ENCODE data around the gene KMT2D. TPM values are rescaled to one million over a fixed set of nuclear protein-coding genes. Genes with fewer than 3 reads are reported as not detected.

KMT2D gene
- total RNA-seq, 4 donors from 2014 or later = 36.0 to 99.0 (median 71.3) TPM

DNA sequence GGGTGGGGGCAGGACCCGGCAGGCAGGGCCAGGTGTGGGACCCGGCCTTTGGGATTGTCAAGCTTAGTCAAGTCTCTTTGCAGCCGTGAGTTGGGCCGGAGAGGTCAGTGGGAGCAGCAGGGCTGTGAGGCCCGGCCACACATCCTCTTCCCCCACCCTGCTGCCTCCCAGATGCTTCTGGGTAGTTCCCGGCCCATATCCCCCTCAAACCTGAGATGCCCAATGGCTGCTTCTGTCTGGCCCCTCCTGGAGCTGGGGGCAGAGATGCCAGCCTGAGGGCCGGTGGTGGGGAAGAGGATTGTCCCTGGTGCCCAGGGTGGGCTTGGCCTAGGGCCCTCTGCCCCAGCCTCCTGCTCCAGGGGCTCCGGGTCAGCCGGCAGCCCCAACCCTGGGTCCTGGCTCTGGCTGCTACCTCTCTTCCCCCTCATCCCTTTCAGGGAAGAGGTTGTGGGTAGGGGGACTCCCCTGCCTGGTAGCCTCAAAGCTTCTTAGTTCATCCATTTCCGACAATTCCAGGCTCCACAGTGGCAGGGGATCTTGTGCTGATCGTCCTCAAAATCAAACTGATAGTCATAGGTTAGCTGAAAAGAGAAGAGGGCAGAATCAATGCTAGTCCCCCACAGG, 39.2 kb downstream of the KMT2D start:
- H3K36me3 ChIP-seq = peaks cover 0 to 55% of the 10 kb centered on the region in 2 donors
- H3K27ac ChIP-seq = no peak overlapping the region
- H3K4me1 ChIP-seq = peaks cover 16 to 18% of the 10 kb centered on the region in 2 donors
- H3K9me3 ChIP-seq = no peaks in the 10 kb centered on the region
- H3K27me3 ChIP-seq = no peaks in the 10 kb centered on the region
- TF ChIP-seq, protein P1, sequence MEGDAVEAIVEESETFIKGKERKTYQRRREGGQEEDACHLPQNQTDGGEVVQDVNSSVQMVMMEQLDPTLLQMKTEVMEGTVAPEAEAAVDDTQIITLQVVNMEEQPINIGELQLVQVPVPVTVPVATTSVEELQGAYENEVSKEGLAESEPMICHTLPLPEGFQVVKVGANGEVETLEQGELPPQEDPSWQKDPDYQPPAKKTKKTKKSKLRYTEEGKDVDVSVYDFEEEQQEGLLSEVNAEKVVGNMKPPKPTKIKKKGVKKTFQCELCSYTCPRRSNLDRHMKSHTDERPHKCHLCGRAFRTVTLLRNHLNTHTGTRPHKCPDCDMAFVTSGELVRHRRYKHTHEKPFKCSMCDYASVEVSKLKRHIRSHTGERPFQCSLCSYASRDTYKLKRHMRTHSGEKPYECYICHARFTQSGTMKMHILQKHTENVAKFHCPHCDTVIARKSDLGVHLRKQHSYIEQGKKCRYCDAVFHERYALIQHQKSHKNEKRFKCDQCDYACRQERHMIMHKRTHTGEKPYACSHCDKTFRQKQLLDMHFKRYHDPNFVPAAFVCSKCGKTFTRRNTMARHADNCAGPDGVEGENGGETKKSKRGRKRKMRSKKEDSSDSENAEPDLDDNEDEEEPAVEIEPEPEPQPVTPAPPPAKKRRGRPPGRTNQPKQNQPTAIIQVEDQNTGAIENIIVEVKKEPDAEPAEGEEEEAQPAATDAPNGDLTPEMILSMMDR (IDR thresholded peaks at IDR 0.05 in 4 of 5, conservative IDR thresholded peaks at IDR 0.05 in 1 of 5) = no peak
- TF ChIP-seq POLR2A (IDR thresholded peaks at IDR 0.05) = no peak
- no peak overlapping the region for H3K4me3 ChIP-seq
- intact Hi-C loops (cut with DNase I; ENCODE audit: low total_unique reads) (no loop called here), in situ Hi-C loops (cut with MboI; ENCODE audit: low sequenced_read_pairs in 4 of 4) (no loop called here)
- DNase-seq (no peak), ATAC-seq (no peak)

DNA sequence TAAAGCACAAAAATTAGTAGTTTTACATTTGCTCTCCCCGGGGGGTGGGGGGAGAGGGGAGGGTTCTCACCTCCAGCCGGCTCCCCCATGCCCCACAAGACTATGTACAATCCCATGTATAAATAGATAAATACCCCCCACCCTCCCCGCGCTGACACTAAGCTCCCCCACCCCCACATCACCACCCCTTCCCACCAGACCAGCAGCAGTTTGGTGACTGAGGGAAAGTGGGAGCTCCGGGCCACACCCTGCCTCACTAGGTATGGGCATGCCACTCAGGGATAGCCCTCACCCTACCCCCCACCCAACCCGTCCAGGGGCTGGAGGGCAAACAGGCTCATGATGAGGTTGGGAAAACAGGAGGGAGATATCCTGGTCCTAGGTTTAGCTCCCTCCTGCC, 40.2 kb downstream of the KMT2D start:
- Histone ChIP-seq H3K27me3 (no peaks in the 10 kb centered on the region), H3K36me3 (peaks cover 0 to 45% of the 10 kb centered on the region in 2 donors), H3K9me3 (no peaks in the 10 kb centered on the region), H3K4me1 (peaks cover 24 to 25% of the 10 kb centered on the region in 2 donors), H3K4me3 (no peak overlapping the region), H3K27ac (peak overlapping the region in 1 of 4 donors; percentile 96)
- DNase-seq = no peak
- in situ Hi-C loops (cut with MboI; ENCODE audit: low sequenced_read_pairs in 4 of 4) = no loop called here
- ATAC-seq = no peak
- intact Hi-C loops (cut with DNase I; ENCODE audit: low total_unique reads) = no loop called here
- TF ChIP-seq POLR2A (IDR thresholded peaks at IDR 0.05) = no peak
- TF ChIP-seq, protein P1 (IDR thresholded peaks at IDR 0.05 in 4 of 5, conservative IDR thresholded peaks at IDR 0.05 in 1 of 5) = no peak

DNA sequence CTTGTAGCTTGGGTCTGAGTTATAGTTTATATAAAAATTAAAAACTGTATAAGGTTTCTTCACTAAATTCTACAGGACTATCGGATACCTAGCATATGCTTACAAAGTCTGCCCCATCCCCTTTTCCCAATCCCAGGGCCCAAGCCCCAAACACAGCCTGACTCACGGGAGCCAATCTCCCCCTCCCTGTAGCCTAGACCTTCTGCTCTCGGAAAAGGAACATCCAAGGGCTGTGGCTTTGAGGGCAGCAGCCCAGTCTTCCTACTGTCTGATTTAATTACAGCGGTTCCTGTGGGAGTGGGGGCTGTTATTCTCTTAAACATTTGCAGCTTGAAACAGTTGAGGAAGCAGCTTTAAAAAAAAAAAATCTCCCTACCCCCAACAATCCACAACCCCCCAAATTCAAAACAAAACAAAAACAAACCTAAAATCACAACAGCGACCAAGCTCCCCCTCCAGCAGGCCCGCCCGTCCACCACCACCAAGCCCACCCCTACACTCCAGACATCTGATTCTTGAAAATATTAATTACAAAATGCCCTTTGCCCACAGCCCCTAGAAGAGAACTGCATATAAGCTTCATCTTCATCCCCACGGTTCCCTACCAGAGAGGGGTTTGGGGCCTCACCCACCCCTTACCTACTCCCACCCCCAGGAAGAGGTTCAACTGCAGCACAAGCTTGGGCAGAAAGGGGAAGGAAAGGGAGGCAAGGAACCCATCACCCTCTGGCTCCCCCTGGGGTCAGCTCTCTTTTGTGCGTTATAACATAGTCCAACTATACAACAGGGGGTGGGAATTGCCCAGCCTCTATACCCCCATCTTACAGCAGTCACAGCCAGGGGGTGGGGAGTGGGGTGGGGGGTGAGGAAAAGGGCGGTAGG, 40.9 kb downstream of the KMT2D start:
- Histone ChIP-seq H3K36me3 (peaks cover 0 to 37% of the 10 kb centered on the region in 2 donors), H3K4me1 (peaks cover 29 to 32% of the 10 kb centered on the region in 2 donors), H3K27me3 (no peaks in the 10 kb centered on the region), H3K9me3 (no peaks in the 10 kb centered on the region), H3K27ac (peak overlapping the region; percentile 96 to 99 (median 98)), H3K4me3 (peak overlapping the region; percentile 79 to 98 (median 89))
- no peak for ATAC-seq
- in situ Hi-C loops (cut with MboI; ENCODE audit: low sequenced_read_pairs in 4 of 4) (no loop called here), intact Hi-C loops (cut with DNase I; ENCODE audit: low total_unique reads) (loop anchor here (1.0 to 5.0 kb wide), 2 partner anchors 37 to 302 kb away; partner anchors contain the start of gene CCNT1)
- TF ChIP-seq, protein P1 (IDR thresholded peaks at IDR 0.05 in 4 of 5, conservative IDR thresholded peaks at IDR 0.05 in 1 of 5) = no peak
- TF ChIP-seq POLR2A (IDR thresholded peaks at IDR 0.05) = no peak
- DNase-seq = no peak

DNA sequence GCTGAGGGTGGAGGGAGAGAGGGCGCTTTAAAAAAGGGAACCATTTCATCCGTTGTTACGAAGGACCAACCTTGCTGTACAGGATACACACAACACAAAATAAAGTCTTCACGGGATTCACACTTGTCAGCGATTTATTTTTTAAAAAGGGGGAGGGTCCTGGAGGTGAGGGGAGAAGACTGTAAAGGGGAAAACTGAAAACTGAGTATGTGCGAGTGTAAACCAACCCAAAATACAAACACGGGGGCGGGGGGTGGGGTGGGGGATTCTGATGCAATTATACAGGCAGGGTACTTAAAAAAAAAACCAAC, 41.5 kb downstream of the KMT2D start:
- intact Hi-C loops (cut with DNase I; ENCODE audit: low total_unique reads) = loop anchor here (1.0 to 5.0 kb wide), 2 partner anchors 37 to 302 kb away; partner anchors contain the start of gene CCNT1

More for the DNA sequence above, 41.5 kb downstream of the KMT2D start:
- Histone ChIP-seq H3K4me1 (peaks cover 32 to 37% of the 10 kb centered on the region in 2 donors), H3K9me3 (no peaks in the 10 kb centered on the region), H3K36me3 (peaks cover 0 to 31% of the 10 kb centered on the region in 2 donors), H3K27ac (peak overlapping the region; percentile 96 to 99 (median 98)), H3K27me3 (no peaks in the 10 kb centered on the region), H3K4me3 (peak overlapping the region; percentile 79 to 98 (median 89))
- ATAC-seq = peak in 1 of 2 donors; percentile 11
- in situ Hi-C loops (cut with MboI; ENCODE audit: low sequenced_read_pairs in 4 of 4) = no loop called here
- DNase-seq = no peak
- TF ChIP-seq, protein P1 (IDR thresholded peaks at IDR 0.05 in 4 of 5, conservative IDR thresholded peaks at IDR 0.05 in 1 of 5) = no peak
- TF ChIP-seq POLR2A (IDR thresholded peaks at IDR 0.05) = no peak
